K562 (cell line): ENCODE measurements around the gene HGS. TPM values are rescaled to one million over a fixed set of nuclear protein-coding genes. Genes with fewer than 3 reads are reported as not detected.
A peak's percentile ranks its signal among the peaks of the same experiment; 100 is the strongest.

ENCODE experiments used
- ATAC-seq: fragments of 200-7000 bp; cut with Tn5 transposase; 3 replicates; pipeline ENCODE4 v1.9.1; 2020; ENCODE audit warnings: moderate library complexity
- BruUV-seq: library from RNA; stranded (reverse); fragments of 400-500 nt; replicated peaks from 2 replicates; lab custom pipeline; 2021; lab: Mats Ljungman, UMichigan
- CTCF ChIA-PET: fragments of 300-600 bp; formaldehyde crosslinking; extraction: SDS; loops from one replicate; lab custom pipeline; 2021; ENCODE audit warnings: low intra/inter-chr PET ratio; lab: Yijun Ruan, JAX
- POLR2A ChIA-PET: fragments of 300-600, 350-650 bp; sonication (Branson Sonifier 250); formaldehyde crosslinking; extraction: SDS; loops from one replicate; lab custom pipeline; 2021; ENCODE audit warnings: antibody characterized with exemption, inconsistent platforms; lab: Yijun Ruan, JAX
- DNase-seq, 4 experiments: peaks; one replicate each; pipeline versions ENCODE4 v3.0.0 to v3.0.0-alpha.2; 2011 to 2018; ENCODE audit warnings: low spot score in 3 of 4, mixed read lengths in 3 of 4; ENCODE audit errors: extremely low read depth in 1 of 4
- FAIRE-seq: peaks from 2 replicates; lab custom pipeline; 2011; peaks lifted over from hg19 to GRCh38; lab: Jason Lieb, UNC
- H2AFZ ChIP-seq: 2 replicates; pipeline ENCODE4 v1.6.0; 2011; ENCODE audit warnings: low read depth, low read length, control low read depth, inconsistent platforms
- H3K27ac ChIP-seq: fragments of 200-600 bp; 3 replicates; pipeline ENCODE4 v1.8.0; 2011; ENCODE audit warnings: low read depth, mild to moderate bottlenecking, control low read depth, inconsistent platforms, low read length, moderate library complexity, mixed read lengths; ENCODE audit errors: extremely low read depth
- H3K27me3 ChIP-seq, 2 experiments: fragments of 300-600 bp in 1 of 2; 2 replicates in 1 of 2; 3 replicates in 1 of 2; pipeline versions ENCODE4 v1.6.0 to v1.8.0; 2011; ENCODE audit warnings: inconsistent platforms in 2 of 2, low read length in 2 of 2, mild to moderate bottlenecking in 1 of 2, mixed read lengths in 1 of 2, moderate library complexity in 1 of 2; ENCODE audit not compliant: control insufficient read depth in 2 of 2, insufficient read depth in 2 of 2
- H3K36me3 ChIP-seq: fragments of 300-600 bp; 3 replicates; pipeline ENCODE4 v1.8.0; 2011; ENCODE audit warnings: mild to moderate bottlenecking, low read length, inconsistent platforms; ENCODE audit not compliant: control insufficient read depth, insufficient read depth
- H3K4me1 ChIP-seq, 2 experiments: fragments of 200-600 bp in 1 of 2; replicated peaks in 1 of 2; 2 replicates in 1 of 2; 3 replicates in 1 of 2; pipeline versions ENCODE4 v1.5.1 to v1.8.0; 2011; ENCODE audit warnings: inconsistent platforms in 2 of 2, low read length in 2 of 2, mild to moderate bottlenecking in 1 of 2, mixed read lengths in 1 of 2, moderate library complexity in 1 of 2; ENCODE audit not compliant: control insufficient read depth in 2 of 2, insufficient read depth in 2 of 2
- H3K4me2 ChIP-seq: 2 replicates; pipeline ENCODE4 v1.6.1; 2011; ENCODE audit warnings: low read length, control low read depth, inconsistent platforms, mixed read lengths; ENCODE audit not compliant: insufficient read depth
- H3K4me3 ChIP-seq: fragments of 200-600 bp; sonication (generic), shearing (Covaris generic); 2 replicates; pipeline ENCODE4 v1.5.1; 2016; ENCODE audit warnings: control low read depth, inconsistent platforms
- H3K79me2 ChIP-seq: fragments of 200-600 bp; 3 replicates; pipeline ENCODE4 v1.8.0; 2011; ENCODE audit warnings: low read length, inconsistent platforms; ENCODE audit not compliant: control insufficient read depth, insufficient read depth
- H3K9ac ChIP-seq, 2 experiments: 2 replicates each; pipeline versions ENCODE4 v1.6.0 to v1.6.1; 2011; ENCODE audit warnings: low read depth in 2 of 2, low read length in 2 of 2, control low read depth in 1 of 2, inconsistent platforms in 1 of 2, mild to moderate bottlenecking in 1 of 2, mixed read lengths in 1 of 2; ENCODE audit not compliant: insufficient read depth in 1 of 2
- H3K9me1 ChIP-seq: one replicate; pipeline ENCODE4 v1.6.0; 2011; ENCODE audit warnings: inconsistent platforms, mild to moderate bottlenecking, low read length, moderate library complexity; ENCODE audit not compliant: control insufficient read depth, insufficient read depth
- H3K9me3 ChIP-seq: replicated peaks from 2 replicates; pipeline ENCODE4 v1.5.1; 2011; ENCODE audit warnings: low read depth, low read length, inconsistent platforms; ENCODE audit not compliant: control insufficient read depth, insufficient read depth
- H4K20me1 ChIP-seq: replicated peaks from 2 replicates; pipeline ENCODE4 v1.6.1; 2011; ENCODE audit warnings: low read length, inconsistent platforms, mixed read lengths; ENCODE audit not compliant: control insufficient read depth, insufficient read depth
- CAMTA2 ChIP-seq: fragments of 250-450 bp; sonication (Bioruptor Pico); conservative IDR thresholded peaks from 2 replicates; pipeline ENCODE4 v1.5.1; 2022
- EGR1 ChIP-seq: fragments of 450-650 bp; conservative IDR thresholded peaks from 2 replicates; pipeline ENCODE4 v1.6.1; 2017; ENCODE audit warnings: mild to moderate bottlenecking
- FOXJ3 ChIP-seq: sonication (generic); formaldehyde crosslinking; IDR thresholded peaks from 2 replicates; pipeline ENCODE4 v1.4.0; 2020; ENCODE audit warnings: mild to moderate bottlenecking, missing genetic modification reagents
- HMGN3 ChIP-seq: IDR thresholded peaks from 2 replicates; pipeline ENCODE4 v1.6.1; 2011; ENCODE audit warnings: borderline replicate concordance, low read depth, mild to moderate bottlenecking, mixed read lengths, low read length; ENCODE audit not compliant: insufficient read length; ENCODE audit errors: extremely low read depth
- KDM1A ChIP-seq, 2 experiments: fragments of 450-650 bp; IDR thresholded peaks; 2 replicates each; pipeline ENCODE4 v1.6.1; 2016; ENCODE audit warnings: mild to moderate bottlenecking in 2 of 2
- MEF2D ChIP-seq: conservative IDR thresholded peaks from 2 replicates; pipeline ENCODE4 v1.6.1; 2016; ENCODE audit warnings: low read depth, missing genetic modification characterization, missing compliant biosample characterization
- PHB ChIP-seq: fragments of 250-450 bp; sonication (Bioruptor Pico); IDR thresholded peaks from 2 replicates; pipeline ENCODE4 v1.5.0; 2021
- PRMT5 ChIP-seq: sonication (generic); formaldehyde crosslinking; IDR thresholded peaks from 2 replicates; pipeline ENCODE4 v1.5.0; 2020; ENCODE audit warnings: missing genetic modification reagents
- RAD51 ChIP-seq: fragments of 450-650 bp; IDR thresholded peaks from 2 replicates; pipeline ENCODE4 v1.7.1; 2016; ENCODE audit warnings: low read depth, mild to moderate bottlenecking, borderline replicate concordance
- RBFOX2 ChIP-seq: fragments of 200-400 bp; formaldehyde crosslinking; IDR thresholded peaks from 2 replicates; pipeline ENCODE4 v1.6.1; 2017; ENCODE audit warnings: low read depth, mild to moderate bottlenecking, low read length, moderate library complexity
- RBM22 ChIP-seq: fragments of 200-400 bp; formaldehyde crosslinking; IDR thresholded peaks from 2 replicates; pipeline ENCODE4 v1.6.1; 2018; ENCODE audit warnings: low read length, low read depth; ENCODE audit not compliant: poor library complexity, severe bottlenecking
- RREB1 ChIP-seq: fragments of 250-450 bp; sonication (Bioruptor Pico); IDR thresholded peaks from 2 replicates; pipeline ENCODE4 v1.4.0; 2020
- SAFB2 ChIP-seq: fragments of 200-400 bp; formaldehyde crosslinking; IDR thresholded peaks from 2 replicates; pipeline ENCODE4 v1.6.1; 2018; ENCODE audit warnings: borderline replicate concordance, low read length, low read depth, moderate library complexity; ENCODE audit not compliant: severe bottlenecking
- SUPT5H ChIP-seq: fragments of 450-650 bp; IDR thresholded peaks from 2 replicates; pipeline ENCODE4 v1.6.1; 2016
- ZNF431 ChIP-seq: sonication (generic); formaldehyde crosslinking; IDR thresholded peaks from 2 replicates; pipeline ENCODE4 v1.8.0; 2022; ENCODE audit warnings: mild to moderate bottlenecking, missing genetic modification reagents
- ZNF57 ChIP-seq: fragments of 450-650 bp; formaldehyde crosslinking; IDR thresholded peaks from 2 replicates; pipeline ENCODE4 v1.4.0; 2020; ENCODE audit warnings: mild to moderate bottlenecking, moderate library complexity
- ZNF583 ChIP-seq: fragments of 250-450 bp; sonication (Bioruptor Pico); IDR thresholded peaks from 2 replicates; pipeline ENCODE4 v1.4.0; 2020
- ZZZ3 ChIP-seq: fragments of 450-650 bp; IDR thresholded peaks from 2 replicates; pipeline ENCODE4 v1.6.1; 2016; ENCODE audit warnings: antibody characterized with exemption, mild to moderate bottlenecking, moderate library complexity
- WGBS: fragments of 100-300 bp; shearing (Covaris generic); methylation state at CpG from one replicate; pipeline ENCODE4 v1.1.6; 2016; ENCODE audit warnings: low coverage, mixed read lengths; ENCODE audit not compliant: insufficient coverage; ENCODE audit errors: missing lambda C conversion rate; 5-methylcytosine and 5-hydroxymethylcytosine counted together
- in situ Hi-C: fragments of 300-500 bp; cut with MboI; formaldehyde crosslinking; loops from 4 replicates; pipeline ENCODE4 v1.15.0; 2018; ENCODE audit warnings: inconsistent platforms, mixed read lengths
- intact Hi-C: fragments of 100-400 bp; cut with micrococcal nuclease; formaldehyde crosslinking; loops from 2 replicates; pipeline ENCODE4 v1.14.2; 2022
- polyA plus RNA-seq, 8 experiments: library from polyadenylated mRNA; depleted of rRNA in 4 of 8; stranded (reverse) in 5 of 8; unstranded in 3 of 8; fragments of >200 nt; fragmentation: Nextera tagmentation in 2 of 8; fragmentation: Illumina TruSeq in 1 of 8; extraction: Ambion mirVana in 2 of 8; extraction: Trizol in 1 of 8; gene quantifications; 2 replicates each; pipeline versions ENCODE4 v1.2.1 to v1.2.3, GENCODE V29; 2011 to 2014; ENCODE audit warnings: inconsistent platforms in 1 of 8, missing spikeins in 1 of 8
- total RNA-seq, 7 experiments: library from RNA; depleted of rRNA in 6 of 7; stranded (reverse); fragments of >200 nt in 6 of 7; fragmentation: Illumina TruSeq in 2 of 7; extraction: Trizol in 2 of 7; gene quantifications; 2 replicates each; pipeline versions ENCODE4 v1.2.1 to v1.2.3, GENCODE V29; 2011 to 2021; ENCODE audit warnings: low replicate concordance in 1 of 7

HGS gene
- total and polyA plus RNA-seq, 9 of the 15 experiments (the other 6 are each of a cell fraction or from before 2014, with no cell fraction given), result 3.9 to 176 (median 77.1) TPM

DNA sequence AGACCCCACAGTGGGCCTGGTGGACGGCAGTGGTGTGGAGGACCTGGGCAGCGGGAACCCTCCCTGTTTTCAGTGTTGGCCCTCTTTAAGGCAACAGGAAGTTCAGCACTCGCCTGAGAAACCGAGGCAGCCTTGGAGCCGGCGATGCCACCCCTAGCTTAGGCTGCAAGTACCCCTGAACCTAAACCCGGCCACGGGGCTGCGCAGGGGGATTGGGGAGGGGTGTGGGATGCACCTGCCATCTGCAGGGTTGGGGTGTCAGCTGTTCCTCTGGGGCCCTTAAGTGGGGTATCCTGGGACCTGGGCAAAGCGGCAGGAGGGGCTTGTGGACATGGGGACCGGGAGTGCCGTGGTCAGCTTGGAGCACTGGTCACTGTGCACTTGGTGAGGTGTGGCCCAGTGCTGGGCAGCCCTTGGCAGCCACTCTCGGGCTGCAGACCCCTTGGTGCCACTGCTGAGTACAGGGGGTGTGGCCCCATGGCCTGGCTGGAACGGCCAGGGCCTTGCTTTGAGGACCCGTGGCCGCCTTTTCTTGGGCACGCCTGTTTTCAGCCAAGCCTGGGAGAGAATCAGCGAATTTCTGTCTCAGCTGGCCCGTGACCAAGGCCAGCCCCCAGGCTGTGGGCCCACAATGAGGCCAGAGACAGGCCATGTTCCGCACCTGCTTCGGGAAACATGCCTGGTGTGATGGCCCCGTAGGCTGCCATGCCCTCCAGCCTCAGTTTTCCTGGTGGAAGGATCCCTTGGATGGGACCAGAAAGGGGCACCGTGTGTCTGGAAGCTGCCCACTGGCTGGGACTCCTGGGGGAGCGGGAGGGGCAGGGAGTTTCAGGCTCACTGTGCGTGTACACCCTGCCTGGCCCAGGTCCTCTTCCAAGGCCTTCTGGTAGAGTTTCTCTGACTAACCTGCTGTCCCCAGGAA lies 24.2 kb downstream of the HGS start:
- Histone ChIP-seq H3K4me1 (peaks cover 15 to 72% of the 10 kb centered on the region in 2 experiments), H3K9ac (peak overlapping the region in 1 of 2 experiments; percentile 70; a peak in 1 of 4 replicates), H4K20me1 (peaks cover 4% of the 10 kb centered on the region; the same call in 1 of the 2 replicates), H3K9me1 (peaks cover 2% of the 10 kb centered on the region), H3K4me2 (no peak overlapping the region), H2AFZ (no peak overlapping the region), H3K79me2 (peaks cover 44% of the 10 kb centered on the region), H3K9me3 (no peaks in the 10 kb centered on the region), H3K27me3 (no peaks in the 10 kb centered on the region), H3K27ac (peak overlapping the region; percentile 16; the same call in 1 of the 3 replicates), H3K4me3 (no peak overlapping the region), H3K36me3 (peaks cover 51% of the 10 kb centered on the region)
- ChIA-PET POLR2A (interaction anchor here (0.6 to 1.6 kb wide), 5 partner anchors 12 to 151 kb away, joined by 3 read pairs; no protein-coding TSS in a partner anchor), CTCF (no interaction called here)
- DNase-seq, result no peak
- no peak for FAIRE-seq
- no TSS peak for BruUV-seq
- intact Hi-C loops, result no loop called here
- WGBS, result 89% methylated on average over 22 of the region's 25 CpGs
- ATAC-seq, result no peak
- in situ Hi-C loops, result no loop called here
- TF ChIP-seq ZZZ3 (no peak), KDM1A (IDR thresholded peaks at IDR 0.05) (no peak), MEF2D (tag) (no peak), ZNF57 (CRISPR knock-in tag) (no peak), HMGN3 (peak; percentile 17), RREB1 (CRISPR knock-in tag) (no peak), ZNF583 (CRISPR knock-in tag) (no peak), PRMT5 (CRISPR knock-in tag) (no peak), SUPT5H (peak; percentile 50; the same call in 1 of the 2 replicates), PHB (CRISPR knock-in tag) (no peak), RAD51 (no peak), EGR1 (no peak), FOXJ3 (CRISPR knock-in tag) (no peak), RBM22 (peak; percentile 49), SAFB2 (no peak), RBFOX2 (peak; percentile 64), ZNF431 (no peak), CAMTA2 (CRISPR knock-in tag) (no peak)
